IPS DF 4.7 (cell line): ENCODE data around the gene CACNA1C.

Experiments used
- DNase-seq: peaks from one replicate; pipeline ENCODE4 v3.0.0-alpha.2; 2013; ENCODE audit warnings: low spot score; ENCODE audit errors: extremely low read depth

The CACNA1C gene

GRCh38 chr12:2034633-2035430 is 18.0 kb upstream of the CACNA1C start:
- DNase-seq: peak; percentile 58

- no peak for DNase-seq
These were observed 17.2 kb upstream of the CACNA1C start for GRCh38 chr12:2035431-2036055.

- DNase-seq: no peak
These were observed 13.8 kb upstream of the CACNA1C start for GRCh38 chr12:2039034-2039433.

GRCh38 chr12:2043054-2043453 is 9.7 kb upstream of the CACNA1C start:
- no peak for DNase-seq

- no peak for DNase-seq
These were observed 8.6 kb upstream of the CACNA1C start for GRCh38 chr12:2044165-2044564.

- no peak for DNase-seq
These were observed 5.8 kb upstream of the CACNA1C start for GRCh38 chr12:2046957-2047356.

GRCh38 chr12:2047752-2048151 is 5.0 kb upstream of the CACNA1C start:
- DNase-seq: no peak

- DNase-seq: no peak
These were observed 2.9 kb upstream of the CACNA1C start for GRCh38 chr12:2049604-2050540.

GRCh38 chr12:2051700-2052621 is 826 bp upstream of the CACNA1C start:
- DNase-seq: no peak

GRCh38 chr12:2053691-2054090 is 904 bp downstream of the CACNA1C start:
- no peak for DNase-seq

GRCh38 chr12:2054091-2055018 is 1.6 kb downstream of the CACNA1C start:
- no peak for DNase-seq

- DNase-seq: peak; percentile 85
These were observed 4.4 kb downstream of the CACNA1C start for GRCh38 chr12:2057041-2057794.

- no peak for DNase-seq
These were observed 5.1 kb downstream of the CACNA1C start for GRCh38 chr12:2057795-2058408.

GRCh38 chr12:2058837-2059236 is 6.0 kb downstream of the CACNA1C start:
- no peak for DNase-seq

GRCh38 chr12:2061402-2061801 is 8.6 kb downstream of the CACNA1C start:
- no peak for DNase-seq

GRCh38 chr12:2064071-2064507 is 11.3 kb downstream of the CACNA1C start:
- no peak for DNase-seq

- DNase-seq: no peak
These were observed 15.9 kb downstream of the CACNA1C start for GRCh38 chr12:2068653-2069052.

GRCh38 chr12:2070440-2071045 is 17.8 kb downstream of the CACNA1C start:
- no peak for DNase-seq
